Duodenal mucosa (tissue), 2 donors: Measurements from ENCODE around the gene USP13.

Source experiments
- H3K27ac ChIP-seq: one replicate; pipeline ENCODE4 v1.7.0; 2013; ENCODE audit warnings: low read depth, low read length
- H3K27me3 ChIP-seq, 2 donors: one replicate each; pipeline ENCODE4 v1.7.0; 2013; ENCODE audit warnings: low read length in 2 of 2, control low read depth in 1 of 2; ENCODE audit not compliant: insufficient read depth in 2 of 2, control insufficient read depth in 1 of 2
- H3K36me3 ChIP-seq, 2 donors: one replicate each; pipeline ENCODE4 v1.7.0; 2013; ENCODE audit warnings: low read length in 2 of 2, control low read depth in 1 of 2; ENCODE audit not compliant: insufficient read depth in 2 of 2, control insufficient read depth in 1 of 2
- H3K4me1 ChIP-seq, 2 donors: one replicate each; pipeline ENCODE4 v1.7.0; 2013; ENCODE audit warnings: low read length in 2 of 2, control low read depth in 1 of 2; ENCODE audit not compliant: insufficient read depth in 2 of 2, control insufficient read depth in 1 of 2
- H3K4me3 ChIP-seq, 2 donors: one replicate each; pipeline ENCODE4 v1.7.0; 2013; ENCODE audit warnings: low read length in 2 of 2, low read depth in 1 of 2
- H3K9ac ChIP-seq, 2 donors: one replicate each; pipeline ENCODE4 v1.7.0; 2013; ENCODE audit warnings: low read length in 2 of 2, low read depth in 1 of 2
- H3K9me3 ChIP-seq, 2 donors: one replicate each; pipeline ENCODE4 v1.7.0; 2013; ENCODE audit warnings: low read length in 2 of 2, control low read depth in 1 of 2; ENCODE audit not compliant: control insufficient read depth in 1 of 2

USP13 gene

GRCh38 chr3:179713643-179714090, 60.8 kb downstream of the USP13 start:
- no peak overlapping the region for H3K27ac ChIP-seq
- no peaks in the 10 kb centered on the region for H3K4me1 ChIP-seq
- no peaks in the 10 kb centered on the region for H3K9me3 ChIP-seq
- H3K4me3 ChIP-seq: no peak overlapping the region
- peaks cover 1 to 9% of the 10 kb centered on the region in 2 donors for H3K36me3 ChIP-seq
- H3K27me3 ChIP-seq: no peaks in the 10 kb centered on the region
- no peak overlapping the region for H3K9ac ChIP-seq

- Histone ChIP-seq H3K9me3 (no peaks in the 10 kb centered on the region), H3K27me3 (no peaks in the 10 kb centered on the region), H3K27ac (no peak overlapping the region), H3K4me3 (no peak overlapping the region), H3K9ac (no peak overlapping the region), H3K4me1 (no peaks in the 10 kb centered on the region), H3K36me3 (peaks cover 0 to 1% of the 10 kb centered on the region in 2 donors)
Measured at GRCh38 chr3:179715582-179715981, 62.7 kb downstream of the USP13 start.

GRCh38 chr3:179716226-179716625, 63.4 kb downstream of the USP13 start:
- H3K4me3 ChIP-seq: no peak overlapping the region
- H3K27ac ChIP-seq: no peak overlapping the region
- no peak overlapping the region for H3K9ac ChIP-seq
- H3K4me1 ChIP-seq: no peaks in the 10 kb centered on the region
- no peaks in the 10 kb centered on the region for H3K9me3 ChIP-seq
- H3K36me3 ChIP-seq: no peaks in the 10 kb centered on the region
- H3K27me3 ChIP-seq: no peaks in the 10 kb centered on the region

GRCh38 chr3:179716811-179717210, 64.0 kb downstream of the USP13 start:
- no peaks in the 10 kb centered on the region for H3K9me3 ChIP-seq
- no peaks in the 10 kb centered on the region for H3K4me1 ChIP-seq
- H3K4me3 ChIP-seq: no peak overlapping the region

GRCh38 chr3:179717219-179717618, 64.4 kb downstream of the USP13 start:
- H3K4me1 ChIP-seq: no peaks in the 10 kb centered on the region
- H3K27me3 ChIP-seq: no peaks in the 10 kb centered on the region
- peaks cover 0 to 3% of the 10 kb centered on the region in 2 donors for H3K36me3 ChIP-seq
- no peaks in the 10 kb centered on the region for H3K9me3 ChIP-seq
- H3K27ac ChIP-seq: no peak overlapping the region
- H3K9ac ChIP-seq: no peak overlapping the region
- no peak overlapping the region for H3K4me3 ChIP-seq

More at GRCh38 chr3:179716811-179717210, 64.0 kb downstream of the USP13 start:
- Histone ChIP-seq H3K9ac (no peak overlapping the region), H3K27ac (no peak overlapping the region), H3K36me3 (peaks cover 0 to 3% of the 10 kb centered on the region in 2 donors), H3K27me3 (no peaks in the 10 kb centered on the region)

GRCh38 chr3:179719048-179719734, 66.4 kb downstream of the USP13 start:
- H3K4me1 ChIP-seq: no peaks in the 10 kb centered on the region
- no peak overlapping the region for H3K4me3 ChIP-seq
- H3K9me3 ChIP-seq: no peaks in the 10 kb centered on the region
- H3K27me3 ChIP-seq: no peaks in the 10 kb centered on the region
- H3K27ac ChIP-seq: no peak overlapping the region
- peaks cover 0 to 3% of the 10 kb centered on the region in 2 donors for H3K36me3 ChIP-seq
- H3K9ac ChIP-seq: no peak overlapping the region

GRCh38 chr3:179720196-179720595, 67.4 kb downstream of the USP13 start:
- no peaks in the 10 kb centered on the region for H3K9me3 ChIP-seq
- H3K9ac ChIP-seq: no peak overlapping the region
- H3K36me3 ChIP-seq: peaks cover 0 to 3% of the 10 kb centered on the region in 2 donors
- no peak overlapping the region for H3K27ac ChIP-seq
- no peak overlapping the region for H3K4me3 ChIP-seq
- H3K4me1 ChIP-seq: no peaks in the 10 kb centered on the region
- no peaks in the 10 kb centered on the region for H3K27me3 ChIP-seq

GRCh38 chr3:179723617-179724016, 70.8 kb downstream of the USP13 start:
- Histone ChIP-seq H3K9me3 (no peaks in the 10 kb centered on the region), H3K27ac (no peak overlapping the region), H3K36me3 (peaks cover 0 to 3% of the 10 kb centered on the region in 2 donors), H3K27me3 (no peaks in the 10 kb centered on the region), H3K4me3 (no peak overlapping the region), H3K9ac (no peak overlapping the region), H3K4me1 (no peaks in the 10 kb centered on the region)

GRCh38 chr3:179726075-179726699, 73.3 kb downstream of the USP13 start:
- Histone ChIP-seq H3K4me1 (no peaks in the 10 kb centered on the region), H3K9me3 (no peaks in the 10 kb centered on the region), H3K4me3 (no peak overlapping the region), H3K27ac (no peak overlapping the region), H3K9ac (no peak overlapping the region), H3K27me3 (no peaks in the 10 kb centered on the region), H3K36me3 (peaks cover 0 to 7% of the 10 kb centered on the region in 2 donors)

GRCh38 chr3:179729086-179729485, 76.2 kb downstream of the USP13 start:
- Histone ChIP-seq H3K27me3 (no peaks in the 10 kb centered on the region), H3K4me3 (no peak overlapping the region), H3K9me3 (no peaks in the 10 kb centered on the region), H3K27ac (no peak overlapping the region), H3K9ac (no peak overlapping the region), H3K36me3 (peaks cover 0 to 4% of the 10 kb centered on the region in 2 donors), H3K4me1 (no peaks in the 10 kb centered on the region)
